GM19193 (cell line): ENCODE results near the gene ZNF280D.

ENCODE experiments used
- POLR2A ChIP-seq: IDR thresholded peaks from 4 replicates; pipeline ENCODE4 v1.6.1; 2011; ENCODE audit not compliant: insufficient read depth, insufficient read length; ENCODE audit errors: extremely low read depth

ZNF280D gene, protein sequence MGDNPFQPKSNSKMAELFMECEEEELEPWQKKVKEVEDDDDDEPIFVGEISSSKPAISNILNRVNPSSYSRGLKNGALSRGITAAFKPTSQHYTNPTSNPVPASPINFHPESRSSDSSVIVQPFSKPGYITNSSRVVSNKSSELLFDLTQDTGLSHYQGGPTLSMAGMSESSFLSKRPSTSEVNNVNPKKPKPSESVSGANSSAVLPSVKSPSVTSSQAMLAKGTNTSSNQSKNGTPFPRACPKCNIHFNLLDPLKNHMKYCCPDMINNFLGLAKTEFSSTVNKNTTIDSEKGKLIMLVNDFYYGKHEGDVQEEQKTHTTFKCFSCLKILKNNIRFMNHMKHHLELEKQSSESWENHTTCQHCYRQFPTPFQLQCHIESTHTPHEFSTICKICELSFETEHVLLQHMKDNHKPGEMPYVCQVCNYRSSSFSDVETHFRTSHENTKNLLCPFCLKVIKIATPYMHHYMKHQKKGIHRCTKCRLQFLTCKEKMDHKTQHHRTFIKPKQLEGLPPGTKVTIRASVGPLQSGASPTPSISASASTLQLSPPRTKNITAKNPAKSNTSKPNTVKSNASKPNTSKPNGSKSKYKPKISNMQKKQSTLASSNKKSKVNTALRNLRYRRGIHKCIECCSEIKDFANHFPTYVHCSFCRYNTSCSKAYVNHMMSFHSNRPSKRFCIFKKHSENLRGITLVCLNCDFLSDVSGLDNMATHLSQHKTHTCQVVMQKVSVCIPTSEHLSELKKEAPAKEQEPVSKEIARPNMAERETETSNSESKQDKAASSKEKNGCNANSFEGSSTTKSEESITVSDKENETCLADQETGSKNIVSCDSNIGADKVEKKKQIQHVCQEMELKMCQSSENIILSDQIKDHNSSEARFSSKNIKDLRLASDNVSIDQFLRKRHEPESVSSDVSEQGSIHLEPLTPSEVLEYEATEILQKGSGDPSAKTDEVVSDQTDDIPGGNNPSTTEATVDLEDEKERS

DNA sequence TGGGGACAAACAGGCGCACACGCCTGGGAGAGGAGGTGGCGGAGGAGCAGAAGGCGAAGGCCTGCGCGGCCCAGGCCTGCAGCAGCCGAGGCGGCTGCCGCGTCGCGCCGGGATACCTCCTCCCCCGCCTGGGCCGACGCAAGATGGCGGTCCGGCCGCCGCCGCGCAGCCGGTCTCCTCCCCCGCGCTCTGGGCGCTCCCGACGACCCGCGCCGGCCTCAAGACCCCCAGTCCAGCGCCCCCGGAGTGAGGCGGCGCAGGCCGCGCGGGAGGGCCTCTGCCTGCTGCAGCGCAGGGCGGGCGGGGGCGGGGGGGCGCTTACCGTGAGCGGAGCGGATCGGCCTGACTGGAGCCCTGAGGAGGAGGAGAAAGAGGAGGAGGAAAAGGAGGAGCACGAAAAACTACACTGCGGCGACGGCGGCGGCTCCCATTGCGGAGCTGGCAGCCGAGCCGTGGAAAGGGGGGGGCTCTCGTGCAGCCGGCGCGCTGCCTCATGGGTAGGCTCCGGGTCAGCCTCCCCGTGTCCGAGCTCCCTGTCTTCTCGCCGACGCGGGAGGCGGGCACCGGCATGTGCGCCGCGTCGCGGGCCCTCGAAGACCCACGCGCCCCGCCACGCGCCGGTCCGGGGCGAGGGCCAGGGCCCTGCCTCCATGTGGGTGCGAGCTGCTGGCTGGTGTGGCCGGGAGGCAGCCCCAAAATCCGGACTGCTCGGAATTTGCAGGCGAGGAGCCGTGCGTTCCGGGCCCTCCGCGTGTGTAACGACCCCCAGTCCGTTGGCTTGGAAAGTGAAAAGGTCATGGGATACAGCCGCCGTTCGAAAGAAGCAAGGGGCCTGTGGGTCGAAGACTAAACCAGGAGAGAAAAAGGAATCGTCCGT is at the start of gene ZNF280D:
TSS of gene ZNF280D (minus strand) at position 374 of the 877 bp plus-strand sequence. CDS start 26,400 bp downstream, outside the sequence.
- TF ChIP-seq POLR2A, result peak; percentile 75

DNA sequence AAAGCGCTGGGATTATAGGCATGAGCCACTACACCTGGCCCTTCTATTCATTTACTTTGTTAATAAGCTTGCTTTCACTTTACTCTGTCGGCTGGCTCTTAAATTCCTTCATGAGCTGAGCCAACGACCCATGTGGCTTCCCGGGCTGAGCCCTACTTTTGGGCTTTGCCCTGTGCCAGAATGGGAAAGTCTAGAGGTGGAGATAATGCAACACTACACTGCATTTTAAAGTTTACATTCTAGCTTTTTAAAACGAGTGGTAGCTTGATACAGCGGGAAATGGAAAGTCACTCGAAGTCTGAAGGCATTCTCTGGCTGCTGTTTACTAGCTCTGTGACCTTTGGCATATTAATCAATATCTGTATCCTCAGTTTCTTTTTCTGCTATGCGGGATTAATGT is 49.0 kb upstream of the ZNF280D start:
- TF ChIP-seq POLR2A, result no peak

DNA sequence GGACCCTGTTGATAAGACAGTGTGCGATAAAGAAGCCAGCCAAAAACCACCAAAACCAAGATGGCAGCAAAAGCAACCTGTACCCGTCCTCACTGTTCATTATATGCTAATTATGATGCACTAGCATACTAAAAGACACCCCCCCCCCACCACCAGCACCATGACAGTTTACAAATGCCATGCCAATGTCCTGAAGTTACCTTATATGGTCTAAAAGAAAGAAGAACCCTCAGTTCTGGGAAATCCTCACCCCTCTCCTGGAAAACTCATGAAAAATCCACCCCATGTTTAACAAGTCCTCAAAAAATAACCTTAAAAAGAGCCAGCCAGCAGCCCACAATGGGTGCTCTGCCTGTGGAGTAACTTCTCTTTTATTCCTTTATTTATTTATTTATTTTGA is 48.4 kb upstream of the ZNF280D start:
- TF ChIP-seq POLR2A, result no peak

DNA sequence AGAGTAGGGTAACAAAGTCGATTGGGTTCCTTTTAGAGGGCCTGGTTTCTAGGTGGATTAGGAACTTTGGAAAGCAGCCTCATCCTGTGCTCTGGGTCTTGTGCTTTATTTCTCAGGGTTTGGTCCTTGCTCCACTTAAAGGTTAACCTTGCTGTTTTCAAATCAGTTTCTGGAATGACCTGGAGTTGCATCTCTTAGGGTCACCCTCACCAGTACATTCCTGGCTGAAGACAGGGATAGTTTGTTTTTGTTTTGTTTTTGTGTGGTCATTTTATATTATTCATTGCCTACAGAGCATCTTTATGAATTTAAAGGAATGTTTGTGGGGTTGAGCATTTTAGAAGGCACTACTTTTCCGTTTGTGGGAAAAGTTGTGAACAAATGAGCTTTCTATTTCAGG is 45.5 kb upstream of the ZNF280D start:
- no peak for TF ChIP-seq POLR2A

DNA sequence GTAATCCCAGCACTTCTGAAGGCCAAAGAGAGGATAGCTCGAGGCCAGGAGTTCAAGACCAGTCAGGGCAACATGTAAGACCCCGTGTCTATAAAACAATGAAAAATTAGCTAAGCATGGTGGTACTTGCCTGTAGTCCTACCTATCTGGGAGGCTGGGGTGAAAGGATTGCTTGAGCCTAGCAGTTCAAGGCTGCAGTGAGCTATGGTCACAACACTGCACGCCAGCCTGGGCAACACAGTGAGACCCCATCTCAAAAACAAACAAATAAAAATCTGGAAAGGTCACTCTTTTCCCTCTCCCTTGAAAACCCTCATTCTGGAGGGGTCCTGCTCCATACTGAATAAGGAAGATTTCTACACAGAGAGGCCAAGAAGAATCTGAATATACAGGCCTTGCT is 43.5 kb upstream of the ZNF280D start:
- TF ChIP-seq POLR2A, result no peak

DNA sequence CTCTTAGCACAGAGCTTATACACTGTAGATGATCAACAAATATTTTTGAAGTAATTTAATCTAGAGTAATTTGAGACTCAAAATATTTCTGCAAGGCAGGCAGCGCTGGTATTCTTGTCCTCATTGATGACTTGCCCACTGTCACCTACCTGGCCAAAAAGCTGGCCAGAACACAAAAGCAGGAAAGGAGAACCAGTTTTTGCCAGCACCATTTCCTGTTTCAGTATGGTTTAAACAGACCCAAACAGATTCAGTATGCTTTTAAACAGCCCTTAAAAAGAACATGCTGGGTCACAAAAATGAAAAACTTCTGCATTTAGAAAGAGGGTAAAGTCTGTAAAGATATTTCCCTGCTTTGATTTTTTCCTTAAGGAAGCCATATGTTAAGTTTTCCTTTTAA is 42.3 kb upstream of the ZNF280D start:
- TF ChIP-seq POLR2A, result no peak

DNA sequence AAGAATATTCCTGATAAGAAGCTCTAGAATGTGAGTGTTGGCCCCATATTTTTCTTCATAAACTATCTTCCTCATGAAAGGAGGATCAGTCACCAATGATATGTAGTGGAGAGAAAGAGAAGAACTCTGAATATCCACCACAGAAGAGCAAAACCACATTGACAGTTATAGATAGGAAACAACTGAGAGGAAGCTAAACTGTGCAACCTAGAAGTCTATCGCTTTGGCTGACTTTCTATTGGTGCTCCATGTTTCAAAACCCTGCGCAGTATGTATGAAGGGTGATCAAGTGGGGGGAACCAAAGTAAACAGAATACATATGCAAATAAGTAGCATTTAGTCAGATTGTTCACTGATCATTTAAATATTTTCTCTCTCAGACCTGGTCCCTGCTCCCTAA is 41.0 kb upstream of the ZNF280D start:
- TF ChIP-seq POLR2A, result no peak

DNA sequence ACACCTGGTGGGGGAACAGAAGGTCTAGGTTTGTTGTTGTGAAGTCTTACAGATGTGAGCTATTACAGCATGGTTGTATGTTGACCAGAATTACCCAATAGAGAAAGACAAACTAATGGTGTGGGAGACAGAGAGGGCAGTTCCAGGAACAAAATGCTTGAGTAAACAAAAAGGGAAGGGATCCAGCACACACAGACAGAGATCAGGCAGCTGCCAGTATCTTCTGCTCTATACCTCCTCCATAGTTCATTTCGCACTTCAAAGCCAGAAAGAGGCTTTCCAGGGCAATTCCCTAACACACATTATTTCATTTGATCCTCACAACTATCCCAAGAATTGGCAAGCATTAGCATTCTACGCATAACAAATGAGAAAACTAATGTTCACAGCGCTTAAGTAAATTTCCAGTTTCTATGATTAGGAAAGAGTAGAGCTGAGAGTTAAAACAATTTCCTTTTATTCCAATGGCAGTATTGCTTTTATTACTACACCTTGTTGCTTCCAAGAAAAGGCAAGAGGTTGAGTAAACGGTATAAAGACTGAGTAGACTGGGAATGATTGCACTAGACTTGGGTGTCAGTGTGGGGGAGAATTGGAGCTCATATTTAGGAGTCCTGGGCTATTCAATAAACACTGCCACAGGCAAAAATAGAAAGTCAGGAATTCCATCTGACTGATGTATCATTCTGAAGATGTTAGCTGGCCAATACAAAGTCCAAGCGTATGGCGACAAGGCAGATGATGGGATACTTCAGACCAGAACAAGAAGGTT is 39.7 kb upstream of the ZNF280D start:
- no peak for TF ChIP-seq POLR2A

DNA sequence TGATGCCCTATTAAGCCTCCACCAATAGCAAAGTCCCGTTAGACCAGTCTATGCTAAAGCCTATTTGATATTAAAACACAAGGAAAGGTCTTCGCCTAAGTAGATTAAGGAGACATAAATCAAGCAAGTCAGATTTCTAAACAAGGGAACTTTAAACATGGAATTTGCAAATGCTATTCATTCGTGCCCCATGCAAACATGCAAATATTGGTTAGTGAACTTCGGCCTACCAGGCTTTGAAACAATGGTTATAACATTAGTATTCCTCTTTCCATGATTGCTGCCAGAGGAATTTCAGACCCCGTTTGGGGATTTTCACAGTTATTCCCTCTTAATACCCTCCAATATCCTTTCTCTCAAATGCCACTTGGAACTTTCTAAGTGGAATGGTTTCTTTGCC is 36.9 kb upstream of the ZNF280D start:
- no peak for TF ChIP-seq POLR2A

DNA sequence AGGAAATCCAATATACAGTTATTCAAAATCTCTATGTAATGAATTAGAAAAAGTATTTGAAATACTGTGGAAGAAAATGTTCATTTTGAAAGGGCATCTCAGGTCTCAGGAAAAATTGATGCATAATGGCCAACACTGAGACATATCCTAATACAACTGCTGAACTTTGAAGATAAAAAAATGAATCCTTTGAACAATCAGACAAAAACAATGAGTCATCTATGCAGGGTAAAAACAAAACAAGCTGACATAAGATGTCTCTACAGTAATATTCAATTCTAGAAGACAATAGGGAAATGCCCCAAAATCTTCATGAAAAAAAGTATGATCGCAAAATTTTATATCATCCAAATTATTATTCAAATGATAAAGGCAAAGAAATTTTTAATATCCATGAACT is 34.0 kb upstream of the ZNF280D start:
- no peak for TF ChIP-seq POLR2A

DNA sequence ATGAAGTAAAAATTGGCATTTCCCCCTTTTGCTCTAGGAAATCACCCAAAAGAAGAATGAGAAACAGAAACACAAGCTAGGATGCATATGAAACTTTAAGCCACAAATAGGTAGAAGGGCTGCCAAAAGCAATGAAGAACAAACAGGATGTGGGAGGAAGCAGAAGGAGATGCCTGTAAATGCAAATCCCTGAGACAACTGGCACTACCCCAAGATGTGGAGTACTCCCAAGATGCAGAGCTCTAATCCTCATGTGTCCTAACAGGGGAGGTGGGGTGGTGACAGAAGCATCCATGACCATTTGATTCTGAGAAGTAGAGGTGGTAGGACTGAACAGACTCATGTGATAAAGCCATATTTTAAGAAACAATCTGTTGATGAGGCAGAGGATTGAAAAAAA is 31.9 kb upstream of the ZNF280D start:
- TF ChIP-seq POLR2A, result no peak

DNA sequence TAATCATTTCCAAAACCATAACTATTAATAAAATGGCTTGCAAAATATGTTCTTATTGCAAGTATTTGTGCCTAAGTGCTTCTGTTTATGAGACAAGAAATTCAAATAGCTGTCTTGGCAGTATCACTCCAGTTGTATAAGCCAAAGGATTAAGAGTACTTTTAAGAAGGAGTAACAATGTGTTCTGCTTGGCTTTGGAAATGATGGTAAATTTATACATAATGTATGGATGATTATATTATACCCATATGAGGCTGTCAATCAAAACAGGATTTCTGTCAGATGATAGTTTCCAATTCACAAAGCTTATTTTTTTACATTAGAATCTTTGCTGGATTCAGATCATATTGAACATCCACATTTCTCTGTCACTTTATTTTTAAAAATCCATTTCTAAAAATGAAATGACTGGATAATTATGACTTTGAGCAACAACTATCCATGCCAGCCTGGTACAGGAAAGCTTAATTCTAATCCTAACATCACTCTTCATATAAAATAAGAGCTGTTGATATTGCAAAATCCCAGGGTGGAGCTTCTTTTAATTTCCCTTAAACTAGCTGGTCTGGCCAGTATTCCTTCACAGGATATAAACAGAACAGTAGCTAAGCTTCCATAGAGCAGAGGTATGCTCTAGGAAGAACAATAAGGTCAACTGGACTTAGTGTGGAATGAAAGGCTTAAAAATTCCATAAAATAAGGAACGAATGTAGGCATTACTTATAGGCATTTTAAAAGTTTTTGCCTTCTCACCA is 30.0 kb upstream of the ZNF280D start:
- TF ChIP-seq POLR2A, result no peak

DNA sequence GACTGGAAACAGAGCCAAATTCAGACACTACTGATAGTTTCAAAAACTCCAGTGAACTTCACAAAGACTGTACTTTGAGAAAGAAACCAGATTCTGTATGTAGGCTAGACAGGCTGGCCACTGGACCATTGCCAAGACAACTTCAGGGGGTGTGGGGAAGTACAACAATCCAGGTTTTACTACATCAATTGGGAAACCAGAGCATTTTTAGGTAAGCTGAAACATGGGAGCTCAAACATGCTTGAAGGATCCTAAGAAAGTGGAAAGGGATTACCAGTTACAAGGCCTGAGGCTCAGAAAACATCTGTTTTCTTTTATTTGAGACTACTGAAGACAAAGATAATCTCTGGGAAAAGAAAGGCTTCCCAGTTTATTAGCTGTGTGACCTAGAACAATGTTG is 26.9 kb upstream of the ZNF280D start:
- no peak for TF ChIP-seq POLR2A
